ENCODE measurements around the gene SDC4. TPM values are rescaled to one million over a fixed set of nuclear protein-coding genes. Genes with fewer than 3 reads are reported as not detected.

The SDC4 gene
- total and polyA plus RNA-seq, 9 of the 15 experiments (the other 6 are each of a cell fraction or from before 2014, with no cell fraction given): 2.1 to 10.7 (median 6.3) TPM

- TF ChIP-seq ZNF668 (CRISPR knock-in tag; IDR thresholded peaks at IDR 0.05) (no peak), ZKSCAN3 (CRISPR knock-in tag; IDR thresholded peaks at IDR 0.05) (no peak), MEF2A (IDR thresholded peaks at IDR 0.05; ENCODE audit: control insufficient read depth, low read depth, low read length) (no peak), E2F4 (CRISPR knock-in tag; IDR thresholded peaks at IDR 0.05; ENCODE audit: low read depth) (no peak), NCOA6 (IDR thresholded peaks at IDR 0.05) (no peak), HMG20B (CRISPR knock-in tag; IDR thresholded peaks at IDR 0.05) (no peak), KDM4B (IDR thresholded peaks at IDR 0.05; ENCODE audit: borderline replicate concordance in 2 of 2, low read depth in 1 of 2) (peak in 1 of 2 experiments; percentile 88; a peak in 2 of 4 replicates), TAF1 (IDR thresholded peaks at IDR 0.05; ENCODE audit: control insufficient read depth, extremely low read depth, insufficient read depth, low read length, severe bottlenecking) (peak; percentile 54), LEF1 (IDR thresholded peaks at IDR 0.05) (peak; percentile 58; the same call in 1 of the 2 replicates), GATAD2B (IDR thresholded peaks at IDR 0.05; ENCODE audit: borderline replicate concordance) (peak; percentile 21; the same call in 1 of the 2 replicates), CTCF (IDR thresholded peaks at IDR 0.05 in 2 of 3, conservative IDR thresholded peaks at IDR 0.05 in 1 of 3; ENCODE audit: insufficient read depth in 2 of 3, low read depth in 1 of 3, low read length in 3 of 3) (peak; percentile 88 to 97 (median 96)), ZNF778 (CRISPR knock-in tag; IDR thresholded peaks at IDR 0.05) (no peak), KLF13 (tag; IDR thresholded peaks at IDR 0.05; ENCODE audit: borderline replicate concordance, low read depth) (peak; percentile 34; the same call in 1 of the 2 replicates), CXXC5 (CRISPR knock-in tag; IDR thresholded peaks at IDR 0.05) (peak; percentile 88), FOSL1 (tag; conservative IDR thresholded peaks at IDR 0.05) (no peak), CBX5 (IDR thresholded peaks at IDR 0.05; ENCODE audit: borderline replicate concordance, low read depth) (no peak), GATA2 (CRISPR knock-in tag; IDR thresholded peaks at IDR 0.05) (no peak)
These were observed 14.8 kb upstream of the SDC4 start, which contains the start of gene SYS1 (continued) for GRCh38 chr20:45362804-45363610.

Measured in K562 (cell line).